Stimulated activated CD8-positive, alpha-beta memory T cell treated with anti-CD3 and anti-CD28 coated beads, Interleukin-12 subunit alpha, Interleukin-12 subunit beta, amount 100 ng/mL, for 4 hours (primary cell): Measurements from ENCODE around the gene SEPTIN5.
A peak's percentile ranks its signal among the peaks of the same experiment; 100 is the strongest.

Experiments
- DNase-seq: peaks from one replicate; pipeline ENCODE4 v3.0.0-alpha.2; 2020; ENCODE audit warnings: low read depth

Gene SEPTIN5

GRCh38 chr22:19760951-19761724, 46.8 kb downstream of the SEPTIN5 start:
- no peak for DNase-seq

- no peak for DNase-seq
Observed at GRCh38 chr22:19761725-19762567, 47.6 kb downstream of the SEPTIN5 start.

- no peak for DNase-seq
Observed at GRCh38 chr22:19762568-19763457, 48.5 kb downstream of the SEPTIN5 start.

- no peak for DNase-seq
Observed at GRCh38 chr22:19763458-19764298, 49.4 kb downstream of the SEPTIN5 start.

- no peak for DNase-seq
Observed at GRCh38 chr22:19764299-19764593, 49.9 kb downstream of the SEPTIN5 start.

- no peak for DNase-seq
Observed at GRCh38 chr22:19764636-19765476, 50.6 kb downstream of the SEPTIN5 start.

- no peak for DNase-seq
Observed at GRCh38 chr22:19765477-19766239, 51.4 kb downstream of the SEPTIN5 start.

GRCh38 chr22:19766240-19766510, 51.9 kb downstream of the SEPTIN5 start:
- no peak for DNase-seq

GRCh38 chr22:19766511-19767426, 52.5 kb downstream of the SEPTIN5 start:
- peak; percentile 10 for DNase-seq

GRCh38 chr22:19767427-19768341, 53.4 kb downstream of the SEPTIN5 start:
- DNase-seq: no peak

GRCh38 chr22:19769393-19769715, 55.1 kb downstream of the SEPTIN5 start:
- no peak for DNase-seq

- DNase-seq: no peak
Observed at GRCh38 chr22:19770349-19771220, 56.3 kb downstream of the SEPTIN5 start.

- DNase-seq: no peak
Observed at GRCh38 chr22:19772422-19772672, 58.0 kb downstream of the SEPTIN5 start.
